ENCODE data around the gene SYT17. TPM values are rescaled to one million over a fixed set of nuclear protein-coding genes. Genes with fewer than 3 reads are reported as not detected.

The SYT17 gene
- total and polyA plus RNA-seq, 10 of the 15 experiments (the other 5 are each of a cell fraction or from before 2014, with no cell fraction given) = 3.7 to 12.3 (median 5.0) TPM

DNA sequence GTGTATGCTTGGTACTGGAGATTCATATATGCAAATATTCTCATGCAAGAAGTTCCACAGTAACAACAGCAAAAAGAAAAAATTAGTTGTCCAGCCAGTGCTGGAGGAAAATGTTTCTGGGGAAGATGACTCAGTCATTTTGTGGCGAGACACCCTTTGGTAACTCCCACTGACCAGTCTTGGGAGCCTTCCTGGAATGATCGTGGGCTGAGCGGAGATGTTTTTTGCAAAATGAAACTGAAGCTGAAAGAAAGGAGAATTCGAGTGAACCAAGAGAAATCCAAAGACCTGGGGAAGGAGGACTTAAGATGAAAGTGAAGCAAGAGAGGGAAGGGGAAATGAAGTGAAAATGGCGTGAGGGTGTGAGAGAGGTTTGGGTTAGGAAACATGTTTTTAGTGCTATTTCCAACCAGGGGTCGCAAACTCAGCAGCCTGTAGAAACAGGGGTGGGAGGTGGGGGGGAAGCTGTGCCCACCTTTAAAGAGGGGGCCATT lies 49.1 kb upstream of the SYT17 start (continued):
- TF ChIP-seq SMC3 (IDR thresholded peaks at IDR 0.05; ENCODE audit: borderline replicate concordance, low read length) (no peak), MTA3 (IDR thresholded peaks at IDR 0.05; ENCODE audit: borderline replicate concordance, low read length) (no peak), IKZF1 (conservative IDR thresholded peaks at IDR 0.05) (peak; percentile 62), TCF3 (IDR thresholded peaks at IDR 0.05; ENCODE audit: borderline replicate concordance, insufficient read depth, low read depth, low read length) (no peak), NFXL1 (IDR thresholded peaks at IDR 0.05; ENCODE audit: borderline replicate concordance) (no peak), MYB (IDR thresholded peaks at IDR 0.05; ENCODE audit: borderline replicate concordance, low read depth, low read length) (no peak), RAD21 (IDR thresholded peaks at IDR 0.05; ENCODE audit: insufficient read depth, low read depth, low read length) (no peak), ZNF207 (IDR thresholded peaks at IDR 0.05; ENCODE audit: borderline replicate concordance) (no peak), EP300 (IDR thresholded peaks at IDR 0.05; ENCODE audit: borderline replicate concordance in 1 of 2, control insufficient read depth in 1 of 2, low read depth in 2 of 2, low read length in 2 of 2) (no peak), GATAD2B (conservative IDR thresholded peaks at IDR 0.05; ENCODE audit: low read depth) (no peak), SUZ12 (IDR thresholded peaks at IDR 0.05; ENCODE audit: unreplicated experiment) (no peak), EED (IDR thresholded peaks at IDR 0.05; ENCODE audit: low read depth) (peak; percentile 67), WRNIP1 (IDR thresholded peaks at IDR 0.05; ENCODE audit: borderline replicate concordance, low read depth, low read length) (no peak), NFIC (IDR thresholded peaks at IDR 0.05; ENCODE audit: low read depth, low read length) (peak; percentile 18; the same call in 1 of the 2 replicates), CHD4 (IDR thresholded peaks at IDR 0.05) (no peak), TARDBP (IDR thresholded peaks at IDR 0.05; ENCODE audit: borderline replicate concordance) (no peak), KDM1A (IDR thresholded peaks at IDR 0.05; ENCODE audit: borderline replicate concordance) (no peak), ZBED1 (IDR thresholded peaks at IDR 0.05; ENCODE audit: borderline replicate concordance) (no peak), NR2F1 (conservative IDR thresholded peaks at IDR 0.05) (no peak)
- TF ChIP-seq, protein P1, sequence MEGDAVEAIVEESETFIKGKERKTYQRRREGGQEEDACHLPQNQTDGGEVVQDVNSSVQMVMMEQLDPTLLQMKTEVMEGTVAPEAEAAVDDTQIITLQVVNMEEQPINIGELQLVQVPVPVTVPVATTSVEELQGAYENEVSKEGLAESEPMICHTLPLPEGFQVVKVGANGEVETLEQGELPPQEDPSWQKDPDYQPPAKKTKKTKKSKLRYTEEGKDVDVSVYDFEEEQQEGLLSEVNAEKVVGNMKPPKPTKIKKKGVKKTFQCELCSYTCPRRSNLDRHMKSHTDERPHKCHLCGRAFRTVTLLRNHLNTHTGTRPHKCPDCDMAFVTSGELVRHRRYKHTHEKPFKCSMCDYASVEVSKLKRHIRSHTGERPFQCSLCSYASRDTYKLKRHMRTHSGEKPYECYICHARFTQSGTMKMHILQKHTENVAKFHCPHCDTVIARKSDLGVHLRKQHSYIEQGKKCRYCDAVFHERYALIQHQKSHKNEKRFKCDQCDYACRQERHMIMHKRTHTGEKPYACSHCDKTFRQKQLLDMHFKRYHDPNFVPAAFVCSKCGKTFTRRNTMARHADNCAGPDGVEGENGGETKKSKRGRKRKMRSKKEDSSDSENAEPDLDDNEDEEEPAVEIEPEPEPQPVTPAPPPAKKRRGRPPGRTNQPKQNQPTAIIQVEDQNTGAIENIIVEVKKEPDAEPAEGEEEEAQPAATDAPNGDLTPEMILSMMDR (IDR thresholded peaks at IDR 0.05 in 2 of 3, conservative IDR thresholded peaks at IDR 0.05 in 1 of 3; ENCODE audit: control insufficient read depth in 2 of 3, extremely low read depth in 1 of 3, insufficient read depth in 1 of 3, low read depth in 3 of 3, low read length in 3 of 3) = no peak
- TF ChIP-seq, protein P2, sequence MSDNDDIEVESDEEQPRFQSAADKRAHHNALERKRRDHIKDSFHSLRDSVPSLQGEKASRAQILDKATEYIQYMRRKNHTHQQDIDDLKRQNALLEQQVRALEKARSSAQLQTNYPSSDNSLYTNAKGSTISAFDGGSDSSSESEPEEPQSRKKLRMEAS (IDR thresholded peaks at IDR 0.05; ENCODE audit: low read depth, low read length) = no peak
- TF ChIP-seq, protein P3, sequence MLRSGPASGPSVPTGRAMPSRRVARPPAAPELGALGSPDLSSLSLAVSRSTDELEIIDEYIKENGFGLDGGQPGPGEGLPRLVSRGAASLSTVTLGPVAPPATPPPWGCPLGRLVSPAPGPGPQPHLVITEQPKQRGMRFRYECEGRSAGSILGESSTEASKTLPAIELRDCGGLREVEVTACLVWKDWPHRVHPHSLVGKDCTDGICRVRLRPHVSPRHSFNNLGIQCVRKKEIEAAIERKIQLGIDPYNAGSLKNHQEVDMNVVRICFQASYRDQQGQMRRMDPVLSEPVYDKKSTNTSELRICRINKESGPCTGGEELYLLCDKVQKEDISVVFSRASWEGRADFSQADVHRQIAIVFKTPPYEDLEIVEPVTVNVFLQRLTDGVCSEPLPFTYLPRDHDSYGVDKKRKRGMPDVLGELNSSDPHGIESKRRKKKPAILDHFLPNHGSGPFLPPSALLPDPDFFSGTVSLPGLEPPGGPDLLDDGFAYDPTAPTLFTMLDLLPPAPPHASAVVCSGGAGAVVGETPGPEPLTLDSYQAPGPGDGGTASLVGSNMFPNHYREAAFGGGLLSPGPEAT (IDR thresholded peaks at IDR 0.05; ENCODE audit: low read depth) = peak; percentile 64
- TF ChIP-seq, protein P4, sequence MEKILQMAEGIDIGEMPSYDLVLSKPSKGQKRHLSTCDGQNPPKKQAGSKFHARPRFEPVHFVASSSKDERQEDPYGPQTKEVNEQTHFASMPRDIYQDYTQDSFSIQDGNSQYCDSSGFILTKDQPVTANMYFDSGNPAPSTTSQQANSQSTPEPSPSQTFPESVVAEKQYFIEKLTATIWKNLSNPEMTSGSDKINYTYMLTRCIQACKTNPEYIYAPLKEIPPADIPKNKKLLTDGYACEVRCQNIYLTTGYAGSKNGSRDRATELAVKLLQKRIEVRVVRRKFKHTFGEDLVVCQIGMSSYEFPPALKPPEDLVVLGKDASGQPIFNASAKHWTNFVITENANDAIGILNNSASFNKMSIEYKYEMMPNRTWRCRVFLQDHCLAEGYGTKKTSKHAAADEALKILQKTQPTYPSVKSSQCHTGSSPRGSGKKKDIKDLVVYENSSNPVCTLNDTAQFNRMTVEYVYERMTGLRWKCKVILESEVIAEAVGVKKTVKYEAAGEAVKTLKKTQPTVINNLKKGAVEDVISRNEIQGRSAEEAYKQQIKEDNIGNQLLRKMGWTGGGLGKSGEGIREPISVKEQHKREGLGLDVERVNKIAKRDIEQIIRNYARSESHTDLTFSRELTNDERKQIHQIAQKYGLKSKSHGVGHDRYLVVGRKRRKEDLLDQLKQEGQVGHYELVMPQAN (conservative IDR thresholded peaks at IDR 0.05) = no peak

All from GM12878 (cell line).